ENCODE measurements around the gene TIMM17A.

The TIMM17A gene

DNA sequence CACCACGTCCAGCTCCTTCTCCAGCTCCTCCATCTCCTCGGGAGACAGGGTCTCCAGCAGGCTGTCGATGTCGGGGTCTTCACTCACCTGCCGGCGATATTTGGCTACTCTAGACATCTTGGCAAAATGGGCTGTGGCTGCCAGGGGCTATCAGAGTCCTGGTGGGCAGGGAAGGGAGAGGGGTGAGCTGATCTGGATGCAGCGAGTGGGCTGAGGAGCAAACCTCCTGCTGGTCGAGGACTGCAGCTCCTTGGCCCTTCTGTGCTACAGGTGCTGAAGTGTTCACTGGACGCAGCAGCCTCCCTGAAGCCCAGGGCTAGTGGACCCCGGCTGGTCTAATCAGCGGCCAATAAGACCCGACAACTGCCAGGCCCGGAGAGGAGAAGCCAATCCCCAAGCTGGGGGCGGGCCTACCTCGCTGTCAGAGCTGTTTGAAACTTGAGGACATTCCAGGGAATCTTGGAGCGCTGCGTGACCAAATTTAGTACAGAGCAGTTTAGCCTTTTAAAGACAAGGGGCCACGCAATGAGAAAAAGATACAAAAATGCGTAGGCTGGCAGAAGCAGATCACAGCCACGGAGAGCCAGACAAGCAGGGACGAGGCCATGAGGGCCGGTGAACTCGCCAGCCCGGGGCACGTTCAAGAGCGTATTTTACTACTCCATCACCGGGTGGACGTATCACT lies 8.9 kb upstream of the TIMM17A start, which contains the start of gene LMOD1:
LMOD1 (minus strand) TSS at position 325 of the 685 bp plus-strand sequence; CDS start at position 117, 208 bp downstream.
- no peak within 1 kb of the TSS for H2BK5ac ChIP-seq (ENCODE audit: low read length)
- peak within 1 kb of the TSS; percentile 71 for H3K56ac ChIP-seq (ENCODE audit: low read length)
- peak within 1 kb of the TSS; percentile 58 for H3K9ac ChIP-seq (ENCODE audit: low read length)
- H3K4me2 ChIP-seq (ENCODE audit: low read length): peak within 1 kb of the TSS; percentile 92
- H2AK5ac ChIP-seq (ENCODE audit: low read length): no peak within 1 kb of the TSS
- H3K18ac ChIP-seq (ENCODE audit: low read length): no peak within 1 kb of the TSS
- H3K23ac ChIP-seq (ENCODE audit: low read length): no peak within 1 kb of the TSS
- no peaks in the 10 kb centered on the region for H3K79me1 ChIP-seq (ENCODE audit: low read length)
- H3K4me3 ChIP-seq (ENCODE audit: low read length): peak within 1 kb of the TSS; percentile 41
- H3K27ac ChIP-seq (ENCODE audit: low read depth, low read length): no peak within 1 kb of the TSS
- H2BK15ac ChIP-seq (replicated peaks; ENCODE audit: low read depth): no peak within 1 kb of the TSS
- no peak within 1 kb of the TSS for H2BK120ac ChIP-seq (ENCODE audit: low read depth, low read length)
- H3K4ac ChIP-seq (ENCODE audit: low read depth, low read length): no peak within 1 kb of the TSS
- H3K36me3 ChIP-seq (ENCODE audit: control insufficient read depth, insufficient read depth, low read length): no peaks in the 10 kb centered on the region
- peaks cover 6% of the 10 kb centered on the region for H3K4me1 ChIP-seq (ENCODE audit: control insufficient read depth, low read depth, low read length)
- H4K8ac ChIP-seq (ENCODE audit: low read depth, low read length): no peak within 1 kb of the TSS
- WGBS (ENCODE audit: extremely low coverage, insufficient coverage, low lambda C conversion rate): no CpG with 5 or more reads among the region's 28 CpGs
- peak; percentile 92 for DNase-seq
- no peak within 1 kb of the TSS for H4K5ac ChIP-seq (ENCODE audit: low read length)
- H3K79me2 ChIP-seq (ENCODE audit: control insufficient read depth, insufficient read depth, low read length): no peaks in the 10 kb centered on the region
- no peaks in the 10 kb centered on the region for H3K27me3 ChIP-seq (ENCODE audit: insufficient read depth, low read length, poor library complexity)

DNA sequence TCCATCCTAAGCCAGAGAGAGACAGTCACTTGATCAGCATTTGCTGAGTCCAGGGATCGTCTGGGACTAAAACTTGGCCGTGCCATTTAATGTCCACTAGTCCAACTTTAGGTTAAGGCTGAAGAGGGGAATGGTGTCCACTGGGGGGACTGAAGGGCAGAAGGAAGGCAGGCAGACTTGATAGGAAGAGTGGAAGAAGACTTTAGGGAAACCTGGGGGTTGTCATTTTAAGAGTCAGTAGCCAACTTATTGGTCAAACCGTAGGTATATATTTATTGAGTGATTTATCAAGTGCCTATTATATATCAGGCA lies 7.7 kb upstream of the TIMM17A start:
- H3K4me2 ChIP-seq (ENCODE audit: low read length): no peak overlapping the region
- DNase-seq: no peak
- H3K27me3 ChIP-seq (ENCODE audit: insufficient read depth, low read length, poor library complexity): no peaks in the 10 kb centered on the region
- WGBS (ENCODE audit: extremely low coverage, insufficient coverage, low lambda C conversion rate): no CpG with 5 or more reads among the region's 3 CpGs
- H2AK5ac ChIP-seq (ENCODE audit: low read length): no peak overlapping the region
- H4K5ac ChIP-seq (ENCODE audit: low read length): no peak overlapping the region
- no peaks in the 10 kb centered on the region for H3K79me2 ChIP-seq (ENCODE audit: control insufficient read depth, insufficient read depth, low read length)
- no peaks in the 10 kb centered on the region for H3K79me1 ChIP-seq (ENCODE audit: low read length)
- peaks cover 4% of the 10 kb centered on the region for H3K4me1 ChIP-seq (ENCODE audit: control insufficient read depth, low read depth, low read length)
- H3K27ac ChIP-seq (ENCODE audit: low read depth, low read length): no peak overlapping the region
- no peak overlapping the region for H3K4me3 ChIP-seq (ENCODE audit: low read length)
- H2BK15ac ChIP-seq (replicated peaks; ENCODE audit: low read depth): no peak overlapping the region
- no peaks in the 10 kb centered on the region for H3K36me3 ChIP-seq (ENCODE audit: control insufficient read depth, insufficient read depth, low read length)
- no peak overlapping the region for H2BK120ac ChIP-seq (ENCODE audit: low read depth, low read length)
- H3K18ac ChIP-seq (ENCODE audit: low read length): no peak overlapping the region
- H3K56ac ChIP-seq (ENCODE audit: low read length): no peak overlapping the region
- H3K9ac ChIP-seq (ENCODE audit: low read length): no peak overlapping the region
- H3K4ac ChIP-seq (ENCODE audit: low read depth, low read length): no peak overlapping the region
- H3K23ac ChIP-seq (ENCODE audit: low read length): no peak overlapping the region
- H2BK5ac ChIP-seq (ENCODE audit: low read length): no peak overlapping the region
- H4K8ac ChIP-seq (ENCODE audit: low read depth, low read length): no peak overlapping the region

DNA sequence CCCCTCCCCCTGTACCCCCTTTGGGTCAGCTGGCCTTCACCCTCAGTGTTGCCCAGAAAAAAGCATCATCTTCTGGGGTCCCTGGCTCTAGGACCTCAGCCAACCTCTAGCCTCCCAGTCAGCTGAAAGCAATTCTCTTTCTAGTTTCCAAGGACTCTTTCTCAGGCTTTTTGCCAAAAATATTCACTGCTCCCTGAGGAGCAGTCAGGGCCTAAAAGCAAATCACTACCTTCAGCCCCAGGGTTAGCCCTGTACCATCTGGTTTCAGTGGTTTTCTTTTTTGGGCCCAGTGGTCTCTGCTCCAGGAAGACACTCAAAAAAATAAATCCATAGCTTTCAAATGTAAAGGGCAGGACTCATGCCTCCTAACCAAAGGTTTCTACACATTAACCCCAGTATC lies 5.8 kb upstream of the TIMM17A start:
- no peak overlapping the region for H2BK5ac ChIP-seq (ENCODE audit: low read length)
- DNase-seq: no peak
- H4K8ac ChIP-seq (ENCODE audit: low read depth, low read length): no peak overlapping the region
- H3K36me3 ChIP-seq (ENCODE audit: control insufficient read depth, insufficient read depth, low read length): no peaks in the 10 kb centered on the region
- H3K23ac ChIP-seq (ENCODE audit: low read length): no peak overlapping the region
- H3K56ac ChIP-seq (ENCODE audit: low read length): no peak overlapping the region
- no peaks in the 10 kb centered on the region for H3K79me2 ChIP-seq (ENCODE audit: control insufficient read depth, insufficient read depth, low read length)
- no peak overlapping the region for H3K4ac ChIP-seq (ENCODE audit: low read depth, low read length)
- H4K5ac ChIP-seq (ENCODE audit: low read length): no peak overlapping the region
- H3K79me1 ChIP-seq (ENCODE audit: low read length): no peaks in the 10 kb centered on the region
- H3K4me1 ChIP-seq (ENCODE audit: control insufficient read depth, low read depth, low read length): peaks cover 4% of the 10 kb centered on the region
- no peak overlapping the region for H2AK5ac ChIP-seq (ENCODE audit: low read length)
- H2BK120ac ChIP-seq (ENCODE audit: low read depth, low read length): no peak overlapping the region
- H3K4me3 ChIP-seq (ENCODE audit: low read length): no peak overlapping the region
- no peak overlapping the region for H3K9ac ChIP-seq (ENCODE audit: low read length)
- H3K27ac ChIP-seq (ENCODE audit: low read depth, low read length): no peak overlapping the region
- no peak overlapping the region for H3K18ac ChIP-seq (ENCODE audit: low read length)
- H2BK15ac ChIP-seq (replicated peaks; ENCODE audit: low read depth): no peak overlapping the region
- no peak overlapping the region for H3K4me2 ChIP-seq (ENCODE audit: low read length)
- no peaks in the 10 kb centered on the region for H3K27me3 ChIP-seq (ENCODE audit: insufficient read depth, low read length, poor library complexity)

DNA sequence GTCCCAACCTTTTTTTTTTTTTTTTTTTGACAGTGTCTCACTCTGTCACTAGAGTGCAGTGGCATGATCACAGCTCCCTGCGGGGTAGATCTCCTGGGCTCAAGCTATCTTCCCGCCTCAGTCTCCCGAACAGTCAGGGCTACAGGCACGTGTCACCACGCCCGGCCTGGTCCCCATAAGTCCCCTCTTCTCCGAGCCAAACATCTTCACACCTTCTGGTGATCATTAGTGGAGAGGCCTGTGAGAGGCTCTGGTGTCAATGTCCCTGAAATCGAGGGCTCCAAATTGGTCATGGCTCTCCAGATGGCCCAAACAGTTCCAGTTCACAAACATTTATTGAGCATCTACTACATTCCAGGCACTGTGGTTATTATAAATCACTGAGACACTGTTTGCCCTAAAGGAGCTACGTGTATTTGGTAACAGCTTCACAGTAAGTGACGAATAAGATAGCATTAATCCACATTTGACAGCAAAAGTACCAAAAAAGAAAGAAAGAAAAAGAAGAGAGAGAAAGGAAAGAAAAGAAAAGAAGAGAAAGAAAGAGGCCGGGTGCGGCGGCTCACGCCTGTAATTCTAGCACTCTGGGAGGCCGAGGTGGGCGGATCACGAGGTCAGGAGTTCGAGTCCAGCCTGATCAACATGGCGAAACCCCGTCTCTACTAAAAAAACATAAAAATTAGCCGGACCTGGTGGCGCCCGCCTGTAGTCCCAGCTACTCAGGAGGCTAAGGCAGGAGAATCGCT lies 867 bp upstream of the TIMM17A start:
- H2BK5ac ChIP-seq (ENCODE audit: low read length): no peak overlapping the region
- H3K27me3 ChIP-seq (ENCODE audit: insufficient read depth, low read length, poor library complexity): no peaks in the 10 kb centered on the region
- peaks cover 5% of the 10 kb centered on the region for H3K79me1 ChIP-seq (ENCODE audit: low read length)
- peaks cover 17% of the 10 kb centered on the region for H3K79me2 ChIP-seq (ENCODE audit: control insufficient read depth, insufficient read depth, low read length)
- no peak overlapping the region for H3K4me2 ChIP-seq (ENCODE audit: low read length)
- H3K9ac ChIP-seq (ENCODE audit: low read length): peak overlapping the region; percentile 90
- peak; percentile 24 for DNase-seq
- H4K5ac ChIP-seq (ENCODE audit: low read length): no peak overlapping the region
- peak overlapping the region; percentile 98 for H3K56ac ChIP-seq (ENCODE audit: low read length)
- H2BK15ac ChIP-seq (replicated peaks; ENCODE audit: low read depth): no peak overlapping the region
- H2AK5ac ChIP-seq (ENCODE audit: low read length): no peak overlapping the region
- no peak overlapping the region for H2BK120ac ChIP-seq (ENCODE audit: low read depth, low read length)
- H3K4me3 ChIP-seq (ENCODE audit: low read length): no peak overlapping the region
- no peak overlapping the region for H3K23ac ChIP-seq (ENCODE audit: low read length)
- H3K18ac ChIP-seq (ENCODE audit: low read length): no peak overlapping the region
- H3K27ac ChIP-seq (ENCODE audit: low read depth, low read length): no peak overlapping the region
- H3K4ac ChIP-seq (ENCODE audit: low read depth, low read length): no peak overlapping the region
- H4K8ac ChIP-seq (ENCODE audit: low read depth, low read length): no peak overlapping the region
- no CpG with 5 or more reads among the region's 24 CpGs for WGBS (ENCODE audit: extremely low coverage, insufficient coverage, low lambda C conversion rate)
- no peaks in the 10 kb centered on the region for H3K36me3 ChIP-seq (ENCODE audit: control insufficient read depth, insufficient read depth, low read length)
- no peaks in the 10 kb centered on the region for H3K4me1 ChIP-seq (ENCODE audit: control insufficient read depth, low read depth, low read length)

DNA sequence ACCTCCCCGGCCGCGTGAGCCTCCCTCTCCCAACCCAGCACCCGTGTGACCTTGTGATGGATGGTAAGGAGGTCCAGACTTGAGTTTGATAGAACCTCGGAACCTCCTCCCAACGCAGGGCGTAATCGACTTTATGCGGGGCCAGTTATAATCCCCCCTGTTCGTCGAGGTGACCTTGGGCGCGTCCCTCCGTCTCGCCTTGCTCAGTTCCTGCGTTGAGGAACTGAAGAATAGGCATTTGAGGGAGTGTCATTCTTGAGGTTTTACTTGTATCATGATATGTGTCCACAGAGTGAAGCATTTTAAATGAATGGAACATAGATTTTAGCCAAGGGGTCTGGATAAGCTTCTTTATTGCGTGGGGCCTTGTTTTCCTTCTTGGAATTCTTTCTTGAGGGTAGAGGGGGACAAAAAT lies 433 bp downstream of the TIMM17A start:
- Histone ChIP-seq H2BK15ac (replicated peaks; ENCODE audit: low read depth) (no peak overlapping the region), H3K27ac (ENCODE audit: low read depth, low read length) (no peak overlapping the region), H3K18ac (ENCODE audit: low read length) (no peak overlapping the region), H3K56ac (ENCODE audit: low read length) (peak overlapping the region; percentile 97), H3K4me1 (ENCODE audit: control insufficient read depth, low read depth, low read length) (no peaks in the 10 kb centered on the region), H3K23ac (ENCODE audit: low read length) (no peak overlapping the region), H2BK5ac (ENCODE audit: low read length) (peak overlapping the region; percentile 14), H2AK5ac (ENCODE audit: low read length) (no peak overlapping the region), H3K36me3 (ENCODE audit: control insufficient read depth, insufficient read depth, low read length) (no peaks in the 10 kb centered on the region), H3K27me3 (ENCODE audit: insufficient read depth, low read length, poor library complexity) (no peaks in the 10 kb centered on the region), H3K79me2 (ENCODE audit: control insufficient read depth, insufficient read depth, low read length) (peaks cover 17% of the 10 kb centered on the region), H3K4me2 (ENCODE audit: low read length) (peak overlapping the region; percentile 78), H3K4ac (ENCODE audit: low read depth, low read length) (no peak overlapping the region), H2BK120ac (ENCODE audit: low read depth, low read length) (no peak overlapping the region), H3K4me3 (ENCODE audit: low read length) (peak overlapping the region; percentile 96), H4K5ac (ENCODE audit: low read length) (no peak overlapping the region), H3K9ac (ENCODE audit: low read length) (peak overlapping the region; percentile 93), H3K79me1 (ENCODE audit: low read length) (peaks cover 5% of the 10 kb centered on the region), H4K8ac (ENCODE audit: low read depth, low read length) (no peak overlapping the region)
- DNase-seq: no peak
- no CpG with 5 or more reads among the region's 17 CpGs for WGBS (ENCODE audit: extremely low coverage, insufficient coverage, low lambda C conversion rate)
